Activated CD8-positive, alpha-beta T cell treated with anti-CD3 and anti-CD28 coated beads for 36 hours (primary cell): ENCODE results near the gene EYS. TPM values are rescaled to one million over a fixed set of nuclear protein-coding genes. Genes with fewer than 3 reads are reported as not detected.

Source experiments
- ATAC-seq: fragments of 200-7000 bp; cut with Tn5 transposase; one replicate; pipeline ENCODE4 v1.10.0; 2021; ENCODE audit warnings: mild to moderate bottlenecking, moderate library complexity
- CTCF ChIA-PET: fragments of 350-600 bp; sonication (Branson Sonifier 250); formaldehyde crosslinking; loops from one replicate; lab custom pipeline; 2021; ENCODE audit warnings: antibody characterized with exemption; lab: Charles Lee
- POLR2A ChIA-PET: fragments of 350-600 bp; sonication (Branson Sonifier 250); formaldehyde crosslinking; loops from one replicate; lab custom pipeline; 2021; ENCODE audit warnings: antibody characterized with exemption; lab: Charles Lee
- DNase-seq: peaks from one replicate; pipeline ENCODE4 v3.0.0-alpha.2; 2020
- H3K27ac Mint-ChIP-seq: one replicate; pipeline ENCODE4 v1.8.0; 2021; ENCODE audit warnings: mild to moderate bottlenecking, mixed read lengths
- H3K27me3 Mint-ChIP-seq: one replicate; pipeline ENCODE4 v1.8.0; 2021; ENCODE audit warnings: mixed read lengths
- H3K36me3 Mint-ChIP-seq: one replicate; pipeline ENCODE4 v1.8.0; 2021; ENCODE audit warnings: low read depth, mixed read lengths
- H3K4me1 Mint-ChIP-seq: one replicate; pipeline ENCODE4 v1.8.0; 2021; ENCODE audit warnings: low read depth, mixed read lengths
- H3K4me3 Mint-ChIP-seq: one replicate; pipeline ENCODE4 v1.8.0; 2021; ENCODE audit warnings: mild to moderate bottlenecking, moderate library complexity, mixed read lengths
- H3K9me3 Mint-ChIP-seq: one replicate; pipeline ENCODE4 v1.8.0; 2021; ENCODE audit warnings: mixed read lengths
- CTCF ChIP-seq: fragments of 200-600 bp; IDR thresholded peaks from one replicate; pipeline ENCODE4 v1.8.0; 2022; ENCODE audit warnings: antibody characterized with exemption, mild to moderate bottlenecking
- intact Hi-C: fragments of 100-400 bp; cut with micrococcal nuclease; formaldehyde crosslinking; loops from one replicate; pipeline ENCODE4 v1.10.0; 2022
- total RNA-seq, 2 experiments: library from RNA; stranded (reverse); gene quantifications; one replicate each; pipeline ENCODE4 v1.2.3, GENCODE V29; 2021

EYS gene
- total RNA-seq, 2 experiments from 2014 or later: not detected

GRCh38 chr6:64930681-64931080 lies 776.3 kb downstream of the EYS start:
- Mint-ChIP-seq H3K27ac (no peak overlapping the region), H3K4me1 (no peaks in the 10 kb centered on the region), H3K4me3 (no peak overlapping the region), H3K9me3 (peaks cover 6% of the 10 kb centered on the region), H3K36me3 (no peaks in the 10 kb centered on the region), H3K27me3 (no peaks in the 10 kb centered on the region)
- ChIA-PET CTCF (interaction anchor here (1.6 kb wide), 1 partner anchor 8 kb away, joined by 3 read pairs; no protein-coding TSS in a partner anchor), POLR2A (no interaction called here)
- DNase-seq (no peak), ATAC-seq (no peak)
- intact Hi-C loops: no loop called here
- TF ChIP-seq CTCF: no peak

- Mint-ChIP-seq H3K36me3 (no peaks in the 10 kb centered on the region), H3K27ac (no peak overlapping the region), H3K9me3 (peaks cover 6% of the 10 kb centered on the region), H3K4me1 (no peaks in the 10 kb centered on the region), H3K4me3 (no peak overlapping the region), H3K27me3 (no peaks in the 10 kb centered on the region)
- TF ChIP-seq CTCF: no peak
- CTCF ChIA-PET: no interaction called here
- ATAC-seq (no peak), DNase-seq (no peak)
- intact Hi-C loops: no loop called here
- POLR2A ChIA-PET: no interaction called here
Measured at GRCh38 chr6:64926051-64926450, 781.0 kb downstream of the EYS start.

GRCh38 chr6:64920257-64920656 lies 786.8 kb downstream of the EYS start:
- DNase-seq (no peak), ATAC-seq (no peak)
- intact Hi-C loops: no loop called here
- CTCF ChIA-PET: no interaction called here
- Mint-ChIP-seq H3K27me3 (no peaks in the 10 kb centered on the region), H3K4me3 (no peak overlapping the region), H3K36me3 (no peaks in the 10 kb centered on the region), H3K4me1 (no peaks in the 10 kb centered on the region), H3K27ac (no peak overlapping the region), H3K9me3 (peaks cover 8% of the 10 kb centered on the region)
- TF ChIP-seq CTCF: no peak
- POLR2A ChIA-PET: no interaction called here

- ATAC-seq (no peak), DNase-seq (no peak)
- Mint-ChIP-seq H3K4me1 (no peaks in the 10 kb centered on the region), H3K9me3 (peaks cover 10% of the 10 kb centered on the region), H3K4me3 (no peak overlapping the region), H3K36me3 (no peaks in the 10 kb centered on the region), H3K27ac (no peak overlapping the region), H3K27me3 (no peaks in the 10 kb centered on the region)
- ChIA-PET POLR2A (no interaction called here), CTCF (no interaction called here)
- intact Hi-C loops: no loop called here
- TF ChIP-seq CTCF: no peak
Measured at GRCh38 chr6:64914124-64914523, 792.9 kb downstream of the EYS start.

- H3K36me3 Mint-ChIP-seq: no peaks in the 10 kb centered on the region
- ChIA-PET CTCF (no interaction called here), POLR2A (no interaction called here)
- DNase-seq (no peak), ATAC-seq (no peak)
- no peak overlapping the region for H3K4me3 Mint-ChIP-seq
- peaks cover 10% of the 10 kb centered on the region for H3K9me3 Mint-ChIP-seq
- intact Hi-C loops: no loop called here
- no peak overlapping the region for H3K27ac Mint-ChIP-seq
- no peak for TF ChIP-seq CTCF
- H3K4me1 Mint-ChIP-seq: no peaks in the 10 kb centered on the region
- H3K27me3 Mint-ChIP-seq: no peaks in the 10 kb centered on the region
Measured at GRCh38 chr6:64912966-64913365, 794.1 kb downstream of the EYS start.
